PC-9 (cell line): ENCODE data around the gene SLC49A4. TPM values are rescaled to one million over a fixed set of nuclear protein-coding genes. Genes with fewer than 3 reads are reported as not detected.

Experiments used
- BruUV-seq: library from RNA; stranded (reverse); fragments of 400-500 nt; replicated peaks from 2 replicates; lab custom pipeline; 2021; lab: Mats Ljungman, UMichigan
- CTCF ChIA-PET: fragments of 300-600 bp; sonication (Branson Sonifier 250); formaldehyde crosslinking; loops from one replicate; lab custom pipeline; 2022; ENCODE audit warnings: antibody characterized with exemption; lab: Charles Lee
- POLR2A ChIA-PET: fragments of 300-600 bp; sonication (Branson Sonifier 250); formaldehyde crosslinking; loops from one replicate; lab custom pipeline; 2022; ENCODE audit warnings: antibody characterized with exemption; ENCODE audit not compliant: unreplicated experiment; lab: Charles Lee
- DNase-seq, 2 experiments: peaks; one replicate each; pipeline versions ENCODE4 v3.0.0 to v3.0.0-alpha.2; 2015 to 2022; ENCODE audit warnings: mixed read lengths in 1 of 2
- H2AFZ ChIP-seq: fragments of 200-600 bp; sonication (generic); 2 replicates; pipeline ENCODE4 v1.8.1; 2017; ENCODE audit warnings: antibody characterized with exemption
- H3F3A ChIP-seq: fragments of 200-600 bp; sonication (generic); 2 replicates; pipeline ENCODE4 v1.8.1; 2017; ENCODE audit warnings: antibody characterized with exemption, mild to moderate bottlenecking, low read depth; ENCODE audit not compliant: insufficient read depth
- H3K27ac ChIP-seq: fragments of 200-600 bp; sonication (generic); 2 replicates; pipeline ENCODE4 v1.6.1; 2016; ENCODE audit warnings: mixed run types
- H3K27me3 ChIP-seq: fragments of 200-600 bp; sonication (generic); 2 replicates; pipeline ENCODE4 v1.6.1; 2016; ENCODE audit warnings: low read depth, mixed run types; ENCODE audit not compliant: insufficient read depth
- H3K36me3 ChIP-seq: fragments of 200-600 bp; sonication (generic); 2 replicates; pipeline ENCODE4 v1.6.1; 2016; ENCODE audit warnings: low read depth, mixed run types
- H3K4me1 ChIP-seq: fragments of 200-600 bp; sonication (generic); replicated peaks from 2 replicates; pipeline ENCODE4 v1.6.1; 2016; ENCODE audit warnings: mixed run types; ENCODE audit not compliant: insufficient read depth
- H3K4me2 ChIP-seq: fragments of 200-600 bp; sonication (generic); 2 replicates; pipeline ENCODE4 v1.6.1; 2017; ENCODE audit warnings: mixed run types
- H3K4me3 ChIP-seq: fragments of 200-600 bp; sonication (generic); 2 replicates; pipeline ENCODE4 v1.6.1; 2016; ENCODE audit warnings: mixed run types
- H3K79me2 ChIP-seq: fragments of 200-600 bp; sonication (generic); 2 replicates; pipeline ENCODE4 v1.6.1; 2017; ENCODE audit warnings: low read depth, mixed run types
- H3K9me2 ChIP-seq: fragments of 200-600 bp; sonication (generic); 2 replicates; pipeline ENCODE4 v1.8.1; 2017; ENCODE audit warnings: mild to moderate bottlenecking; ENCODE audit not compliant: insufficient read depth
- H3K9me3 ChIP-seq: fragments of 200-600 bp; sonication (generic); 2 replicates; pipeline ENCODE4 v1.8.1; 2016; ENCODE audit warnings: low read depth; ENCODE audit not compliant: insufficient read depth
- H4K20me1 ChIP-seq: fragments of 200-600 bp; sonication (generic); 2 replicates; pipeline ENCODE4 v1.8.1; 2017; ENCODE audit not compliant: insufficient read depth
- EZH2 ChIP-seq: fragments of 200-600 bp; sonication (generic); IDR thresholded peaks from 2 replicates; pipeline ENCODE4 v1.8.0; 2017; ENCODE audit warnings: antibody characterized with exemption, low read depth
- intact Hi-C: fragments of 100-400 bp; cut with micrococcal nuclease; formaldehyde crosslinking; loops from one replicate; pipeline ENCODE4 v1.10.0; 2022; ENCODE audit not compliant: unreplicated experiment
- total RNA-seq: library from RNA; stranded (reverse); gene quantifications from 2 replicates; pipeline ENCODE4 v1.2.3, GENCODE V29; 2021
- TF ChIP-seq, protein P1 (sequence below): fragments of 200-600 bp; sonication (generic); conservative IDR thresholded peaks from 2 replicates; pipeline ENCODE4 v1.6.1; 2017; ENCODE audit warnings: mixed run types, antibody characterized with exemption, mild to moderate bottlenecking, moderate library complexity

SLC49A4 gene
- total RNA-seq, 1 experiment from 2014 or later: 24.0 TPM

DNA sequence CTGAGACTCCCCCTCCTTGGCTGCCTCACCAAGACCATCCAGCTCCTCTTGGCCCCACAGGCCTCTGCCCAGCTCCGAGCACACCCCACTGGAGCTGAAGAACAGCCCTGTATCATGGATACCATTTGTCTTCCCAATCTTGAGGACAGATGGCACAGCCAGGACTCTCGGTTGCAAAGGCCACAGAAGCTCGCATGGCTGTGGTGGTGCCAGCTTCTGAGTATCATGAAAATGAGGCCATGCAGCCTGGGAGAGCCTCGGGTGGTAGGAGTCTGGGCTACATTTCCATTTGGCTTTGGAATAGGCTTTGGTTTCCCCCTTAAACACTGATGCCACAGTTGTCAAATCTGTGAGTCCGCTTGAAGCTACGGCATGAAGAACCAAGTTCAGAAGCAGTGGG, 126.1 kb downstream of the SLC49A4 start:
- DNase-seq: no peak
- Histone ChIP-seq H3K36me3 (no peaks in the 10 kb centered on the region), H3K27me3 (peaks cover 6% of the 10 kb centered on the region; the same call in 1 of the 2 replicates), H3K79me2 (no peaks in the 10 kb centered on the region), H3K4me2 (no peak overlapping the region), H3K9me3 (no peaks in the 10 kb centered on the region), H2AFZ (no peak overlapping the region), H4K20me1 (no peaks in the 10 kb centered on the region), H3K4me3 (no peak overlapping the region), H3K4me1 (no peaks in the 10 kb centered on the region; the same call in 1 of the 2 replicates), H3K27ac (no peak overlapping the region), H3F3A (no peaks in the 10 kb centered on the region), H3K9me2 (no peaks in the 10 kb centered on the region)
- CTCF ChIA-PET: no interaction called here
- intact Hi-C loops: no loop called here
- POLR2A ChIA-PET: no interaction called here
- no peak for TF ChIP-seq EZH2
- TF ChIP-seq, protein P1, sequence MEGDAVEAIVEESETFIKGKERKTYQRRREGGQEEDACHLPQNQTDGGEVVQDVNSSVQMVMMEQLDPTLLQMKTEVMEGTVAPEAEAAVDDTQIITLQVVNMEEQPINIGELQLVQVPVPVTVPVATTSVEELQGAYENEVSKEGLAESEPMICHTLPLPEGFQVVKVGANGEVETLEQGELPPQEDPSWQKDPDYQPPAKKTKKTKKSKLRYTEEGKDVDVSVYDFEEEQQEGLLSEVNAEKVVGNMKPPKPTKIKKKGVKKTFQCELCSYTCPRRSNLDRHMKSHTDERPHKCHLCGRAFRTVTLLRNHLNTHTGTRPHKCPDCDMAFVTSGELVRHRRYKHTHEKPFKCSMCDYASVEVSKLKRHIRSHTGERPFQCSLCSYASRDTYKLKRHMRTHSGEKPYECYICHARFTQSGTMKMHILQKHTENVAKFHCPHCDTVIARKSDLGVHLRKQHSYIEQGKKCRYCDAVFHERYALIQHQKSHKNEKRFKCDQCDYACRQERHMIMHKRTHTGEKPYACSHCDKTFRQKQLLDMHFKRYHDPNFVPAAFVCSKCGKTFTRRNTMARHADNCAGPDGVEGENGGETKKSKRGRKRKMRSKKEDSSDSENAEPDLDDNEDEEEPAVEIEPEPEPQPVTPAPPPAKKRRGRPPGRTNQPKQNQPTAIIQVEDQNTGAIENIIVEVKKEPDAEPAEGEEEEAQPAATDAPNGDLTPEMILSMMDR: no peak
- no TSS peak for BruUV-seq

DNA sequence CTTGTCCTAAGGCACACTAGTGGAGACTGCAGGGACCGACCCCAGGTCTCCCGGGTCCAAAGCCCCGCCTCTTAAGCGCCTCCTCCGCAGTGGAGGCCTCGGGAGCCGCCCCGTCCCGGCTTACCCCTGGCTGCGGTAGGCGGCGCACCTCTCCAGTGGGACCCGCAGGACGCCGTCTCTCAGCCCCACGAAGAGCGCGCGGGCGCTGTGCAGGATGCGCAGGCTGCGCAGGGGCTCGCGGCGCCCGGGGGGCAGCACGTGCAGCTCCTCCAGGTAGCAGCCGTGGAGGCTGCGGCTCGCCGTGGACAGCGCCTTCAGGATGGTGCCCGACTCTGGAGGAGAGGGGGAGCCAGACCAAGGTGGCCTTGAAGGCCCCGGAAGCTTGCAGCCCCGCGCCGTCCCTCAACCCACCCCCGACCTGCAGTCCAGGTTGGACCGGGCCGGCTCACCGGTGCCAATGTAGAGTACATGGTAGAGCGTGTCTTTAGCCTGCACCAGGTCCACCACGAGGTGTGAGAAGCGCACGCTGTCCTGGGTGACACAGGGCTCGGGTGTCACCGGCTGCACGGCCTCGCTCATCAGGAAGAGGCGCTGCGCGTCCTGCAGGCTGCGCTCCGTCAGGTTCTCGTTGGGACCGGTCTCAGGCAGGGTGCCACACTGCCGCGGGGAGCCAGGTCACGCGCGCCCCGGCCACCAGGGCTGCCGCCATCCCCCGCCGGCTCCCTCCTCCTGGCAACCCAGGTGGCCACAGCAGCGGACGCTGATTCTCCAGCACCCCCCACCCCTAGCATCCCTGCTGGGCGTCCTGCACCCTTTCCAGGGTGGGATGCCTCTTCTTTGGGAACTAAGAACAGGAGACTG, 127.2 kb downstream of the SLC49A4 start:
- no peaks in the 10 kb centered on the region for H3K36me3 ChIP-seq
- no peaks in the 10 kb centered on the region for H3K79me2 ChIP-seq
- DNase-seq: no peak
- no peak overlapping the region for H2AFZ ChIP-seq
- ChIA-PET CTCF (no interaction called here), POLR2A (no interaction called here)
- no peak overlapping the region for H3K27ac ChIP-seq
- H4K20me1 ChIP-seq: no peaks in the 10 kb centered on the region
- H3K4me1 ChIP-seq: no peaks in the 10 kb centered on the region; the same call in 1 of the 2 replicates
- no TSS peak for BruUV-seq
- no peaks in the 10 kb centered on the region for H3K9me2 ChIP-seq
- TF ChIP-seq EZH2: no peak
- TF ChIP-seq, protein P1: 0 out of 2 replicates have a peak, but pooled peaks have one; percentile 17
- H3K9me3 ChIP-seq: no peaks in the 10 kb centered on the region
- H3K4me3 ChIP-seq: no peak overlapping the region
- H3K27me3 ChIP-seq: 0 out of 2 replicates have a peak, but pooled peaks cover 6% of the 10 kb centered on the region
- H3K4me2 ChIP-seq: peak overlapping the region; percentile 47
- no peaks in the 10 kb centered on the region for H3F3A ChIP-seq
- intact Hi-C loops: no loop called here

DNA sequence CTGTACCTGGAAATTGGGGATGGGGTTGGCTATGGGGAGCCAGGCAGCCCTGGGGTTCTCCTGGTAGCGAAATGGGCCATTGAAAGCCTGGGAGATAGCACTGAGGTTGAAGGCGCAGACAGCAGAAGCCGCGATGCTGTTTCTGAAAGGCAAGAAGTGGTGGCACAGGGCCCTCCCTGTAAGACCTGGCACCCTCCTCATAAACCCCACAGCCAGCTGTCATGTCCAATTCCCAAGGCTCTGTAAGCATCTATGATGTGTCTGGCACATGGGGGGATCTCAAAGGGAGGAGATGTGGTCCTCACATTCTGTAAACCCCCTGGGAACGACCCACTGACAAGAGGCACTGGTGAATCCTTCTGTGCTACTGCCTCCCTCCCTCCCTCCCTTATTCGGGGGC, 128.7 kb downstream of the SLC49A4 start:
- no TSS peak for BruUV-seq
- Histone ChIP-seq H3K4me3 (no peak overlapping the region), H2AFZ (no peak overlapping the region), H4K20me1 (no peaks in the 10 kb centered on the region), H3K79me2 (no peaks in the 10 kb centered on the region), H3K4me1 (no peaks in the 10 kb centered on the region; the same call in 1 of the 2 replicates), H3K27me3 (0 out of 2 replicates have a peak, but pooled peaks cover 6% of the 10 kb centered on the region), H3F3A (no peaks in the 10 kb centered on the region), H3K9me3 (no peaks in the 10 kb centered on the region), H3K27ac (no peak overlapping the region), H3K4me2 (no peak overlapping the region), H3K36me3 (no peaks in the 10 kb centered on the region), H3K9me2 (no peaks in the 10 kb centered on the region)
- CTCF ChIA-PET: no interaction called here
- TF ChIP-seq, protein P1: no peak
- no peak for TF ChIP-seq EZH2
- intact Hi-C loops: no loop called here
- DNase-seq: no peak
- POLR2A ChIA-PET: no interaction called here
